HG03135 (cell line): ENCODE results near the gene B3GALNT1.

Experiments used
- ATAC-seq: cut with Tn5 transposase; IDR thresholded peaks from one replicate; pipeline ENCODE4 v1.9.1; 2021; ENCODE audit warnings: mild to moderate bottlenecking, moderate library complexity; ENCODE audit not compliant: unreplicated experiment

The B3GALNT1 gene, protein sequence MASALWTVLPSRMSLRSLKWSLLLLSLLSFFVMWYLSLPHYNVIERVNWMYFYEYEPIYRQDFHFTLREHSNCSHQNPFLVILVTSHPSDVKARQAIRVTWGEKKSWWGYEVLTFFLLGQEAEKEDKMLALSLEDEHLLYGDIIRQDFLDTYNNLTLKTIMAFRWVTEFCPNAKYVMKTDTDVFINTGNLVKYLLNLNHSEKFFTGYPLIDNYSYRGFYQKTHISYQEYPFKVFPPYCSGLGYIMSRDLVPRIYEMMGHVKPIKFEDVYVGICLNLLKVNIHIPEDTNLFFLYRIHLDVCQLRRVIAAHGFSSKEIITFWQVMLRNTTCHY

DNA sequence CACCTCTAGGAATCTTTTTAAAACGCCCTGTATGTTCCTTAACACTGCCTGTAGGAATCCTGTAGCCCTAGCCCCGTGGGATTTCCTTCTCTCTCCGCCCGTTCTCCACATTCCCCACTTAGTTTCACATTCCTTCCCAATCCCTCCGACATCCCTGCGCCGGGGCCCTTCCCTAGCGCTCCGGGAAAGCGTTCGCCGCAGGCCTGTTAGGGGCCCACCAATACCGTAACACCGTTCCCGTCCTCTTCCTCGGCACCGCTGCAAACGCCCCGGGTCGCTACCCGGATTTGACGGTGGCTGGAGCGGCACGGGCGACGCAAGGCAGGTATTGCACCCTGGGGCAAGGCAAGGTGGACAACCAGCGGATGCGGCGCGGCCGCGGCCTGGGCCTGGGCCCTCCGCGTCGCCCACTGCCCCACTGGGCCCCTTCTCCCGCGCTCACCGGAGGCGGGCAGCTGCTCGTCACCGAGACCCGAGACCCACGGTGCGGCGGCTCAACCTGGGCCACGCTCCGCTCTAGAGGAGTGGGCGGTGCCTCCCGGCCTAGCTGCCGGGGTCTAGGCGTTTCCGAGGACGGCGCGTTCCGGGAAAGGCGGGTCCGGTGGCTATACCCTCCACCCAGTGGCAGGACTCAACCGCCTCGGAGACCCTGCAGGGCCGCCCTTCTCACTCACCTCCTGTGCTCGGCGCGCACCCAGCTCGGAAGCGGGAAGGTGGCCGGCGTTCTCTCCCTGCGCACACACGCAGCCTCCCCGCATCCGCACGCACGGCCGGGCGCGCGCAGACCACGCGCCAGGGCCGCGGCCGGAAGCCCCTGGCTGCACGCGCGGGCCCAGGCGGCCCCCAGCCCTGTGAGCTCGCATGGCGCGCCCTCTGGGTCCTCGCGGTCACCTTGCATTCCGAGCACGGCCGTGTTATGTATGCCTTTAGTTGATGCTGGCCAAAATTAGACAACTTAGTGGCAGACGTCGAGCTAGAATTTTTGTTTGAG lies at the start of gene B3GALNT1:
TSS of gene B3GALNT1 (minus strand) at position 789 of the 991 bp plus-strand sequence. CDS start 18,595 bp downstream, outside the sequence.
- ATAC-seq, result peak; percentile 70

DNA sequence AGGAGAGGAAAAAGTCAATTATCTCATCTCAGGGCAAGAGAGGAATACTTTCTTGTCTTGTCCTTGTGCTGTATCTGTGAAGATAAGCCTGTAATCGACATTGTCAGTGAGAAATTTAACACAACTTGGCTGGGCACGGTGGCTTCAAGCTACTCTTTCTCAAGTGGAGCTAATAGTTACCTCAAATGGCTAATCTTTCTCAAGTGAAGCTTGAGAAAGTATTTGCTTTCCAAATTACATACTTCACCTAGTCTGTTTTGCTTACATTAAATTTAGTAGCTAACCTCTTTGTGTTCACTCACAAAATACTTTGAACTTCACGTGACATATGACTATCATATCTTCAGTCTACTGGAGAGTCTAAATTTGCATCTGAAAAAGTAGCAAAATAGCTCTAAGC lies 48.3 kb upstream of the B3GALNT1 start:
- ATAC-seq, result no peak

DNA sequence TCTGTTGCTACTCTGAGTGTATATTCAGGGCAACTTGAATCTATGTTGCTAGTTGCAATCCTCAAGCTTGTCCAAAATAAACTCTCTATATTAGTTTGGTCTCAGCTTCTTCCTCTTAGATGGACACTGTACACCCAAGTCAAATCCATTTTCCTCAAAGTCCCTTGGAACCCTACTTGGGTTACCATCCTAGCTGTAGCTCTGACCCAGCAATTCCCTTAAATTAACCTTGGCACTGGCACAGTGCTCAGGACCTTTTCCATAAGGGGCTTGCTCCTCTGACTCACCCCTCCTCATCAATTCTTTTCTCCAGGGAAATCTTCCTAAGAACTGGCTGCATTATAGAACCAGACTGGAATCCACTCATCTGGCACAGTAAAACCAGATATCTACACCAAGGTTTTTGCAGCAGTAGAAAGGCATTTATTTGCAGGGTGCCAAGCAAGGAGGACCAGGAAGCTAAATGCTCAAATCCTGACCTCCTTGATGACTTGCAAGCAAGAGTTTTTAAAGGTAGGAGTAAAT lies 44.9 kb upstream of the B3GALNT1 start:
- no peak for ATAC-seq

DNA sequence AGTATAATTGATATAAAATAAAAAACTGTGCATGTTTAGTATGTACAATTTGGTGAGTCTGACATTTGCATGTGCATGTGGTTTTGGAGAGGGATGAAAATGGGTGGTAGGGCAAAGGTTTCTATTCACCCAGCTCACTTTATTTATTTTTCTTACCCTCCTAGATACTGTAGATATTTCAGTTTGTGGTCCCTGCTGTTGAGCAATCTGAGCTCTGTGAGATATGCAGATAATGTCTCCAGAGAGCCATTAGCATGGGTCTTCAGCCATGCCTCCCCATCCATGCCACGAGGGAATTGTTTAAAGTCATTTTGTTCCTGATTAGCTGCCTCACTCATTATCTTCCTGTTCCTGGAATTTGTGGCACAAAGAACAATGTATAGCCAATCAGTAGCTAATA lies 44.4 kb upstream of the B3GALNT1 start:
- ATAC-seq, result no peak

DNA sequence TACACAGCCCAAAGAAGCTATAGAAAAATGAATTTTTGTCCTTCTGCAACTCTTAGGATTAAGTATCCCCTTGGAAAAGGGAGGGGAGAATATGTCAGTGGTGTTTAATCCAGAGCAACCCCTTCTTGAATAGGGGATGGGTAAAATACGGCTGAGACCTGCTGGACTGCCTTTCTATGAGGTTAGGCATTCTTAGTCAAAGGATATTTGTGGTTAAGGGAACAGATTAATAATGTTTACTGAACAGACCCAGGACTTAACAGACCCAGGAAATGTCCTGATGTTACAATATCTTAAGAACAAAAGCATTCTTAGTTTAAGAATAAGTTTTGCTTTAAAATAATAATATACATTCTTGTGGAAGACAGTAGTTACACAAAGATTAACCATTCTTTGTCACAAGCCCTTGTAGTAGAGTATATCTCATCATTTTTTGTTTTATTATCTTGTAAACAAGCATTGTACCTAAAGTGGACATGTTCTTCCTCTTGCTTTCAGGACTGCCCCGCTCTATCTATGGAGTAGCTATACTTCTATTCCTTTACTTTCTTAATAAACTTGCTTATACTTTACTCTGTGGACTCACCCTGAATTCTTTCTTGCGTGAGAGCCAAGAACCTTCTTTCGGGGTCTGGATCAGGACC lies 43.8 kb upstream of the B3GALNT1 start:
- no peak for ATAC-seq

DNA sequence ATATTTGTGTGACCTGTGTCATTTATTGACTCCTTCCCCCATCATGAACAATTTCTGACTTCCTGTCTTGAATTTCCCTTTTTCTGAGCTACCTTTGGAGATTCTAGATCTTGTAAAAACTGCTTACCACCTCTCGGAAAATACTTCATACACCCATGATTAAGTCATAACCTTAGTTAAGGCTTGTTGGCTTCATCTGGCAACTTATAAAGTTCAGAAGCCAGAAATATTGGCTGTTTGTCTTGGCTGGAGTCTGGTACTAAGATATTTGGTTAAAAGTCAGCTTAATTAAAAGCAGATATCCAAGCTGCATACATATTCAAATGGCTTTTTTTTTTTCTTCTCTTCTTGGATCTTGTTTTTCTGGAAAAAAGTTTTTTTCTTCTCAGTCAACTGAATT lies 37.3 kb upstream of the B3GALNT1 start:
- no peak for ATAC-seq

DNA sequence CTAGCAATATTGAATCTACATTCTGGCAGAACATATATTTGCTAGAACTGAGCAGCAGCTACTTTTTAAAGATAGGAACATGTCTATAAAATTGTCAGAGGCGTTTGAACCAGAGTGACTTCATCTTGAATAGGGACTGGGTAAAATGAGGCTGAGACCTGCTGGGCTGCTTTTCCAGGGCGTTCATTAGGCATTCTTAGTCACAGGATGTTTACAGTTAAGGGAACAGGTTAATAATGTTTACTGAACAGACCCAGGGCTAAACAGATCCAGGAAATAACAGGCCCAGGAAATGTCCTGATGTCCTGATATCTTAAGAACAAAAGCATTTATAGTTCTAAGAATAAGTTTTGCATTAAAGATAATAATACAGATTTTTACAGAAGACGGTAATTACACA lies 34.5 kb upstream of the B3GALNT1 start:
- ATAC-seq, result no peak

DNA sequence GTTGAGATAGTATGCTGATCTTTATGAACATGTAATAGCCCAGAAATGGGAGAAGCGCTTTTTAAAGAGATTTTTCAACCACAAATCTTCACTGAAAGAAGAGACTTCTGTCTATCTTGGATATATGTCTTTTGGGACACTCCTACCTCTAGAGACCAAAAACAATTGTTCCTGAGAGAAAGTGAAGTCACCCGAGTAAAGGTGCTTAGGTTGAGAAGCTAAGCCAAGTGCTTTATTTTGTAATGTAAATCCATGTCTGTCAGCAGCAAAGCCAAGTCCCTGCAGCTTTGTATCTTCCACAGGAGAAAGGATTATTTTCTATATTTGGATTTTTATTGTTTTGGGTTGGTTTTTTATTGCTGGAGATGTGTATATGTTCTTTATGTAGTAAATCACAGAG lies 32.1 kb upstream of the B3GALNT1 start:
- ATAC-seq, result no peak

DNA sequence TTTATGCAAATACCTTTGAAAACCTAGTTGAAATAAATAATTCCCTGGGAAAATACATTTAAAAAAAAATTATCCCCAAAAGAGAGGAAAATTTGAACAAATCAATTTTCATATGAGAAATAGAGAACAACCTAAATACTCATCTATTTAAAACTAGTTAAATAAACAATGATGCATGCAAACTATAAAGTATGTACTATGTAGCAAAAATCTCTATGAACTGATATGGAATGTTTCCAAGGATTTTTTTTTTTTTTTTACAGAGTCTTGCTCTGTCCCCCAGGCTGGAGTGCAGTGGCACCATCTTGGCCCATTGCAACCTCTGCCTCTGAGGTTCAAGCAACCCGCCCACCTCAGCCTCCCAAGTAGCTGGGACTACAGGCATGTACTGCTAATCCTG lies 27.2 kb upstream of the B3GALNT1 start:
- no peak for ATAC-seq

DNA sequence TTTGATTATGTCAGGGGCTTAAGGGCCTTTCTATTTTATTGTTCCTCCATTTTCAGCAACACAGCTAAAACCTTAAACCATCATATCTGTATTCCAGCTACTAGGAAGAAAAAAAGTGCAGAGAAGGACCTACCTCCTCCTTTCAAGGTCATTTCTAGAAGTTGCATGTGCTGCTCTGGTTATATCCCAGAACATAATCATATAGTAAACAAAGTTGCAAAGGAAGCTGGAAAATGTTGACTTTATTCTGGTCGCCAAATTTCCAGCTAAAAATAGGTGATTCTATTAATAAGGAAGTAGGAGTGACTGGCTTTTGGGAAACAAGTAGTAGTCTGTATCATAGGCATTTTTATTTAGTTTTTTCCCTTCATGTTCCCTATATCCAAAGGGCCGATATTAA lies 21.3 kb upstream of the B3GALNT1 start:
- no peak for ATAC-seq

DNA sequence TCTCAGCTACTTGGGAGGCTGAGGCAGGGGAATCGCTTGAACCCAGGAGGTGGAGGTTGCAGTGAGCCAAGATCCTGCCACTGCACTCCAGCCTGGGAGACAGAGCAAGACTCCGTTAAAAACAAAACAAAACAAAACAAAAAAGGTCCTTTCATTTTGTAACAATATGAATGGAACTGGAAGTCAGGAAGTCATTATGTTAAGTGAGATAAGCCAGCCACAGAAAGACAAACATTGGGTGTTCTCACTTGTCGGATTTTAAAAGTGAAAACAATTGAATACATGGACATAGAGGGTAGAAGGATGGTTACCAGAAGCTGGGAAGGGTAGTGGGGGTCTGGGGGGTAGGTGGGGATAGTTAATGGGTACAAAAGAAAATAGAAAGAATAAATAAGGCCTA lies 12.5 kb upstream of the B3GALNT1 start:
- no peak for ATAC-seq

DNA sequence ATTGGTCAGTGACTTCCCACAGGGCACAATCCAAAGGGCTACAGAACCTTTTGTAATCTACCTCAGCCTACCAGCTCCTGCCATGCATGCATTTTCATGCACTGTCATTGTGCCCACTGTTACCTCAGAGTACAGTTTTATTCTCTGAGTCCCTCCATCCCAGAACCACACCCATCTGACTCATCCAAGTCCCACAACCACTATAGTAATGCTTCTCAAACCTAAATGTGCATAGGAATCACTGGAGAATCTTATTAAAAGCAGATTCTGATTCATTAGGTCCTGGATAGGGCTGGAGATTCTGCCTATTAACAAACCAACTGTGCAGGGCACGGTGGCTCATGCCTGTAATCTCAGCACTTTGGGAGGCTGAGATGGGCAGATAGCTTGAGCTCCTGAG lies 3.7 kb upstream of the B3GALNT1 start:
- ATAC-seq, result no peak

DNA sequence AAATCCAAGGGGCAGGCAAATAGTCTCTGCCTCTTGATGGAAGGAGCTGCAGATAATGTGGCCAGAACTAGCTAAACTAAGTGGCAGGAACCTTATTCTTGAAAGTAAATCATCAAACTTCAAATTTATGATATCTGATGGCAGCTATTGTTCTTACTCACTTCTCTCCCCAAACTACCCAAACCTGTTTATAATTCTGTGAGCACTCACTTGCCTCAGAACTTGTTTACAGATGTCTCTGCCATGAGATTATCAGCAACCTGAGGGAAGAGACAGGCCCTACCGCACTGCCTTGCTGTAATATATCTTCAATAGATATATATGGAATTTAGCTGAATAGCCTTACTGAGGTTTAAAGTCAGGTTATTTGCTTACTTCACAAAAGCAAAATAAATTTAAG lies 2.2 kb upstream of the B3GALNT1 start:
- no peak for ATAC-seq

DNA sequence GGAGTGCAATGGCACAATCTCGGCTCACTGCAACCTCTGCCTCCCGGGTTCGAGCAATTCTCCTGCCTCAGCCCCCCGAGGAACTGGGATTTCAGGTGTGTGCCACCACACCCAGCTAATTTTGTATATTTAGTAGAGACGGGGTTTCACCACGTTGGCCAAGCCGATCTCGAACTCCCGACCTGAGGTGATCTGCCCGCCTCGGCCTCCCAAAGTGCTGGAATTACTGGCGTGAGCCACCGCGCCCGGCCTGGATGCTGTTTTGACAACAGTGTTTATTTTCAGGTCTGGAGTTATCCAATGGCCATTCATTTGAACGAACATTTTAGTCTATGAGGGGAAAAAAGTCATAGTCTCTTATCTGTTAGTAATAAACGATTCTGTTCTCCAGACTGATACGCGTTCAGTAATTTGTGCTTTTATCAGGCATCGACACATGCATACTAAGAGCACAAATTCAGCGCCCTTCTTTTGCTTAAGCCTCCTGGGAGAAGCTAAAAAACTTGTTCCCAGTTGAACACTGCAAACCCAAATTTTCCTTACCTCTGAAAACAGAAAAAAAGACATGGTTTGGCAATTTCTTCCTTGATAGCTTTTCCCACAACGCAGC lies 1.3 kb downstream of the B3GALNT1 start:
- no peak for ATAC-seq

DNA sequence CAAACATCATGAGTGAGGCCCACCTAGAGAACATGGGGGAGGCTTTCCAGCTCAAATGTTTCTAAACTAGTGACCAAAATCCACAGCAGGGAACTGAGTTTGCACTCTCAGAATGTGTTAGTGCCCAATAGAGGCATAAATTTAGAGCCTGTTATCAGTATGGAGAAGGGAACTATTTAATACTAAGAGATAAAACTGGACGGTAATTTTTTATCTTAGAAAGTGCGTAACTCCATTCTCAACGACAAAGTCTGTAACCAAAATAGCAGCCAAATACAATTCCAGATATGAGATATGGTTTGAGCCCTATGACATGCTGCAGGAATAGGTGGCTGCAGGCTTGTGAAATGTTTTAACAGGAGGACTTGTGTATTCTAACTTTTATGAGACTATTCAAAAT lies 3.5 kb downstream of the B3GALNT1 start:
- ATAC-seq, result no peak

DNA sequence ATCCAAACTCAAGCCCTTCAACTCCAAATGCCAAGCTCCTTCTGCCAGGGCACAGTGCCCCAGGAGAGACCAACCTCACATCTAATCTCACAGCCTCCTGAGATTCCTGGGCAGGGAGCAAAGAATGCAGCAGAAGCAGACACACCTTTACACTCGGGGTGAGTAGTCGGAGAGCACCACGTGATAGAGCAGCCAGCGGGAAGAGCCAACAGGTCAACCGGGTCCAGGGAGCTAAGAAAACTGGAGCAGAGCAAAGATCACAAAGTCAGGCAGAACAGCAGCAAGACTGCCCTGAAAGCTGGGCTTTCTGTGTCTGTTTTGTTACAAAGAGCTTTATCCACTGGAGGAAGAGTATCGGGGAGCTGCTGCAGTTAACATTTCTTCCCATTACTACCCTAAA lies 4.2 kb downstream of the B3GALNT1 start:
- no peak for ATAC-seq

DNA sequence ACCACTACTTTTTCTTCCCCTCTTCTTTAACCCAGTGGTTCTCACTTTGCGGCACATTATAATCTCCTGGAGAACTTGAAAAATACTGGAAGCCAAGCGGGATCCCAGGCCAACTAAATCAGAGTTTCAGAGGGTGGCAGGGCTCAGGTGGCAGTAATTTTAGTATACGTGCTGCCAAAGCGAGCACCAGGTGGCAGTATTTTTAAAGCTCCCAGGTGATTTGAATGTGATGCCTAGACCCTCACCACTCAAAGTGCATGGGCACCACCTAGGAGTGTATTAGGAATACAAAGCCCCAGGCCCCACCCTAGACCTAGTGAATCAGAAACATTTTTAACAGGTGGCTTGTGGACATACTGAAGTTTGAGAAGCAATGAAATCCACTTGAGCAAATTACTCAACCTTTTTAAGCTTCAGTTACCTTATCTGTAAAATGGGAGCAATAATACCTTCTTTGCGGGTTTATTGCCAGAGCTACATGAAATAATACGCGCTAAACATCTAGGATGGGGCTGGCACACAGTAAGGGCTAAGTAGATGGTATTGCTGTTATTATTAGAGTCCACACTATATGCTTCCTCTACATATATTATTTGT lies 8.3 kb downstream of the B3GALNT1 start:
- no peak for ATAC-seq

DNA sequence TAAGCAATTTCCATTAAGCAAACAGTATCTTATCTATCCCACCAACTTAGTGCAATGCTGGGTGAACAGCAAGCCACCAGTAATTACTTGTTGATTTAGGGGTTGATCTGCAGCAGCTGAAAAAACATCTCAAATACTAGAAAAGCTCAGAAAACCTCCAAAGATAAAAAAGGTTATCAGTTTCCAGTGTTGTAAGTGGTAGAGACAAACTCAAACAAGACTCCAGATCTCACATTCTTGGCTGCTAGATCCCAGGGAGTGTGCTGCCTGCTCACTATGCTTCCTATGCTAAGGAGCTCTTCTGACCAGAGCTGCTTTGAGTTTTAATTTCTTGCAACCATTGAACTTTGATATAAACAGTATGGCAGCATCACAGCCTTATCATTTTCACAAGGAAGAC lies 11.3 kb downstream of the B3GALNT1 start:
- ATAC-seq, result no peak

DNA sequence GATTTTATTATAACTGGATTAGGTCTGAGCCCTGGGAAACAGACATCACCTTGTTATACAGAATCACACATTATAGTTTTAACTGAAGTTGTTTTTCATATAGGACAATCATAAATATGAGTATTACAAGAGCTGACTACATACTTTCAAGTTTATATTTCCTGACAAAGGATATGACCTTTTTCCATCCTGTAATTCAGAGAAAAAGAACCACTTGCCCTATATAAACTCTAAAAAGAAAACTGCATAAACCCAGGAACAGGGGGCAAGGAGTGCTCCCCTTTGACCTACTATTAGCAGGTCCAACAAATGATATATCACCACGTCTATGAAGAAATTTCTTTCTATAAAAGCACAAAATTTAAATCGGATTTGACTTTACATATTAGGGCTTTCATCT lies 20.9 kb downstream of the B3GALNT1 start:
- ATAC-seq, result no peak

DNA sequence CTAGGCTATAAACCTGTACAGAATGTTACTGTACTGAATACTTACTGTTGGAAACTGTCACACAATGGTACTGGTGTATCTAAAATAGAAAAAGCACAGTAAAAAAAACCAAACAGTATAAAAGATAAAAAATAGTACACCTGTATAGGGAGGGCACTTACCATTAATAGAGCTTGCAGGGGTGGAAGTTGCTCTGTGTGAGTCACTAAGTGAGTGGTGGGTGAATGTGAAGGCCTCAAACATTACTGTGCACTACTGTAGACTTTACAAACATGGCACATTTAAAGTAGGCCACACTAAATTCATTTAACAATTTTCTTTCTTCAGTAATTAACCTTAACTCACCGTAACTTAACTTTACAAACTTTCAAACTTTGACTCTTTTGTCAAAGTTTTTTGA lies 22.0 kb downstream of the B3GALNT1 start:
- ATAC-seq, result no peak
